Heart left ventricle (tissue), 13 donors: ENCODE measurements around the gene FAM221B.

Experiments
- POLR2A ChIP-seq, 2 donors: fragments of 450-650 bp; IDR thresholded peaks; one replicate each; pipeline ENCODE4 v1.6.1; 2017; ENCODE audit warnings: antibody characterized with exemption in 2 of 2, mild to moderate bottlenecking in 2 of 2, moderate library complexity in 2 of 2
- TF ChIP-seq, protein P1 (sequence below), 12 donors: fragments of 200-600 bp; sonication (generic) in 4 of 12; IDR thresholded peaks; one replicate each; pipeline versions ENCODE4 v1.5.0 to v1.8.0; 2018 to 2022; ENCODE audit warnings: antibody characterized with exemption in 12 of 12, mild to moderate bottlenecking in 5 of 12
- donor health status: ischemic (EF 13 %, LVEDD 7.1; RV severe dilation, severe dysfunction).
- donor health status: DM: no; HTN: yes; CAD: no.
- donor health status: DM: no; HTN: no; CAD: no.
- donor health status: ischemic (EF 25% LVEDD 6.9; RV normal size, moderate dysfunction).
- donor health status: ischemic (EF 25% LVEDD 5.7; RV mildly dilated, moderate dysfunction).
- donor health status: ischemic (EF 35%, LVEDD 5.7; RV mildly dilated, moderate dysfunction).
- donor health status: nonischemic (EF 11% LVEDD 7.7; RV severe dilation, severe dysfunction).
- donor health status: DM: yes; HTN: yes; CAD: no.
- donor health status: PGD.
- donor health status: ischemic (EF 29% LVEDD 5.4; RV normal size, mild dysfunction).
- donor health status: nonischemic (EF 23%, LVEDD 6.1; RV moderate dilation, normal function).

DNA sequence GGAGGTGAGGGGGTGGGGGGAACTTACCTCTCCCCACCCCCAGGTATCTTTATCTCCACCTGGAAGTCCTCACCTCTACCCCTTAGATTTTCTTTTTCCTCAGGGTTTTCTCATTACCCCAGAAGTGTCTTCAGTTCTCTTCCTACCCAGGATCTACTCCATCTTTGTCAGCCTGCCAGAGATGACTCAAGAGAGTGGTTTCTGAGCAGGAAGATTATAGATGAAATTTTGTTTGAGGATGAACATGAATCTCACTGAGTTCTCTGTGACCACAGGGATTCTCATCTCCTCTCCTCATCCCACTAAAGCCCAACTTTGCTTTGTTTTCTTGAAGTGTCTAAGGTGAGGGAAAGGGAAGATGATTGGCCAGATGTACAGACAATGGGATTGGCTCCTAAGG is 8.5 kb downstream of the FAM221B start:
- TF ChIP-seq POLR2A (IDR thresholded peaks at IDR 0.05): no peak
- TF ChIP-seq, protein P1, sequence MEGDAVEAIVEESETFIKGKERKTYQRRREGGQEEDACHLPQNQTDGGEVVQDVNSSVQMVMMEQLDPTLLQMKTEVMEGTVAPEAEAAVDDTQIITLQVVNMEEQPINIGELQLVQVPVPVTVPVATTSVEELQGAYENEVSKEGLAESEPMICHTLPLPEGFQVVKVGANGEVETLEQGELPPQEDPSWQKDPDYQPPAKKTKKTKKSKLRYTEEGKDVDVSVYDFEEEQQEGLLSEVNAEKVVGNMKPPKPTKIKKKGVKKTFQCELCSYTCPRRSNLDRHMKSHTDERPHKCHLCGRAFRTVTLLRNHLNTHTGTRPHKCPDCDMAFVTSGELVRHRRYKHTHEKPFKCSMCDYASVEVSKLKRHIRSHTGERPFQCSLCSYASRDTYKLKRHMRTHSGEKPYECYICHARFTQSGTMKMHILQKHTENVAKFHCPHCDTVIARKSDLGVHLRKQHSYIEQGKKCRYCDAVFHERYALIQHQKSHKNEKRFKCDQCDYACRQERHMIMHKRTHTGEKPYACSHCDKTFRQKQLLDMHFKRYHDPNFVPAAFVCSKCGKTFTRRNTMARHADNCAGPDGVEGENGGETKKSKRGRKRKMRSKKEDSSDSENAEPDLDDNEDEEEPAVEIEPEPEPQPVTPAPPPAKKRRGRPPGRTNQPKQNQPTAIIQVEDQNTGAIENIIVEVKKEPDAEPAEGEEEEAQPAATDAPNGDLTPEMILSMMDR (IDR thresholded peaks at IDR 0.05): no peak
